HG03103 (cell line): ENCODE results near the gene MYO1C.
"Not testable (repeated sequence)": the region's sequence is repeated elsewhere in the genome, so short reads cannot be mapped to it uniquely, and the experiment has no call there.

Source experiments
- ATAC-seq: cut with Tn5 transposase; IDR thresholded peaks from one replicate; pipeline ENCODE4 v1.9.1; 2021; ENCODE audit warnings: low read depth; ENCODE audit not compliant: unreplicated experiment

MYO1C gene

GRCh38 chr17:1492249-1493206, at the start of gene MYO1C:
Gene MYO1C, minus strand, starts transcription at chr17:1492686. Its CDS starts 199 bp downstream, at chr17:1492487.
- ATAC-seq = no peak

GRCh38 chr17:1541367-1541904, 49.0 kb upstream of the MYO1C start:
- no peak for ATAC-seq

- ATAC-seq = no peak
Measured at GRCh38 chr17:1539811-1540210, 47.3 kb upstream of the MYO1C start.

GRCh38 chr17:1535737-1536136, 43.3 kb upstream of the MYO1C start:
- ATAC-seq = no peak

GRCh38 chr17:1533661-1534325, 41.3 kb upstream of the MYO1C start:
- ATAC-seq = no peak

- ATAC-seq = no peak
Measured at GRCh38 chr17:1532836-1533602, 40.5 kb upstream of the MYO1C start.

GRCh38 chr17:1529863-1530262, 37.4 kb upstream of the MYO1C start:
- ATAC-seq = no peak

- not testable (repeated sequence) for ATAC-seq
Measured at GRCh38 chr17:1526876-1527275, 34.4 kb upstream of the MYO1C start.

GRCh38 chr17:1522626-1523025, 30.1 kb upstream of the MYO1C start:
- ATAC-seq = no peak

- ATAC-seq = no peak
Measured at GRCh38 chr17:1521086-1521640, 28.7 kb upstream of the MYO1C start.

GRCh38 chr17:1519678-1520077, 27.2 kb upstream of the MYO1C start:
- no peak for ATAC-seq

GRCh38 chr17:1518410-1518809, 25.9 kb upstream of the MYO1C start:
- ATAC-seq = no peak

- ATAC-seq = peak; percentile 87
Measured at GRCh38 chr17:1516388-1517161, 24.1 kb upstream of the MYO1C start, which contains the start of gene INPP5K. Gene INPP5K, minus strand, starts transcription at chr17:1516612. Its CDS starts 113 bp downstream, at chr17:1516499.

- no peak for ATAC-seq
Measured at GRCh38 chr17:1515640-1516387, 23.3 kb upstream of the MYO1C start.

GRCh38 chr17:1512351-1512750, 19.9 kb upstream of the MYO1C start:
- no peak for ATAC-seq

GRCh38 chr17:1511756-1512321, 19.4 kb upstream of the MYO1C start:
- no peak for ATAC-seq

- no peak for ATAC-seq
Measured at GRCh38 chr17:1511290-1511689, 18.8 kb upstream of the MYO1C start.

- ATAC-seq = no peak
Measured at GRCh38 chr17:1509290-1509881, 16.9 kb upstream of the MYO1C start.
